ENCODE measurements around the gene CNOT6.

Gene CNOT6

GRCh38 chr5:180624587-180624986 is 130.4 kb downstream of the CNOT6 start:
- DNase-seq: no peak

- DNase-seq: no peak
Measured at GRCh38 chr5:180625125-180625790, 131.1 kb downstream of the CNOT6 start.

DNA sequence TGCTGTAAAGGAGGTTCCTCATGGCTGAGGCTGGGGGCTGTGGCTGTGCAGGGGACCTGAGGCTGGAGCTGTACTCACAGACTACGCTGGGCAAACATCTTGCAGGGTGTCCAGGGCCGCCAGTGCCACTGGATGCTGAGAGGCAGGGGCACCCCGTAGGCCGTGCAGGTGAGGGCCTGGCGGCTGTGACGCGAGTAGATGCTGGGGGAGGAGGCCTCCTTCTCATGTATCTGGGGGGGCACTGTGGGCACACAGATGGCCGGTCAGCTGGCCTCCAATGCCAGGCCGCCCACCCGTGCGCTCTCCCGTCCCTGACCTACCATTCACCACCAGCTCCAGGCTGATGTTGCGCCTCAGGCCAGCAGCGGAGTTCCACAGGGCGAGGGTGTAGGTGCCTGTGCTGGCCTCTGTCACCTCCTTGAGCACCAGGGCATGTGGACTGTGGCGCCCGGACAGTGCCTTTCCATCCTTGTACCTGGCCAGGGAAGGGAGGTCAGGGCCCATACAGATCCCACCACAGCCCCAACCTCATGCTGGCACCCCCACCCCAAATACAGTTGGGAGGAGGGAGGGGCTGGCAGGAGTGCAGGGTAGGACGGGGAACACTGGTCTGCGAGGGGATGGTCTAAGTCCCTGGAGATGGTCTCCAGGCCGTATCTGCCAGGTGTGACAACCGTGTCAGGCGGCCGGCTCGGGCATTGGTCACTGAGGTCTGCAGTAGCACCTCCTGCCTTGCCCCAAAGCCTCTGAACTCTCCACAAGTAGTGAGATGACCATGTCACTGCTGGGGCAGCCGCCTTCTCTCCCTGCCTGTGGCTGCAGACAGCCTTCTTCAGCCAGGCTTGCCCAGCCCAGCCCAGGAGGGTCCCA is 131.8 kb downstream of the CNOT6 start:
- no peak for DNase-seq

- DNase-seq: no peak
Measured at GRCh38 chr5:180626661-180627385, 132.6 kb downstream of the CNOT6 start.

- DNase-seq: no peak
Measured at GRCh38 chr5:180627386-180628120, 133.4 kb downstream of the CNOT6 start.

Data from CD4-positive, alpha-beta T cell treated with Interleukin-15 for 1 hour (primary cell).